NCI-H1092 treated with DMSO at 0.1 percent for 48 hours (cell line): ENCODE measurements around the gene DDX59.

Experiments used
- DNase-seq: peaks from one replicate; lab custom pipeline; 2025; lab: John Stamatoyannopoulos, UW

The DDX59 gene

GRCh38 chr1:200669314-200670241 lies at the start of gene DDX59:
Gene DDX59, minus strand, starts transcription at chr1:200669907. Its CDS starts 3,167 bp downstream, at chr1:200666740.
- DNase-seq = peak; percentile 96

- no peak for DNase-seq
Observed at GRCh38 chr1:200714504-200715187, 44.9 kb upstream of the DDX59 start.

- no peak for DNase-seq
Observed at GRCh38 chr1:200710166-200710565, 40.5 kb upstream of the DDX59 start.

- DNase-seq = no peak
Observed at GRCh38 chr1:200708769-200709168, 39.1 kb upstream of the DDX59 start.

- DNase-seq = no peak
Observed at GRCh38 chr1:200708161-200708560, 38.5 kb upstream of the DDX59 start.

- no peak for DNase-seq
Observed at GRCh38 chr1:200707116-200707515, 37.4 kb upstream of the DDX59 start.

GRCh38 chr1:200706111-200706814 lies 36.6 kb upstream of the DDX59 start:
- DNase-seq = no peak

GRCh38 chr1:200704986-200705500 lies 35.3 kb upstream of the DDX59 start:
- no peak for DNase-seq

- no peak for DNase-seq
Observed at GRCh38 chr1:200699871-200700270, 30.2 kb upstream of the DDX59 start.

- no peak for DNase-seq
Observed at GRCh38 chr1:200694738-200695137, 25.0 kb upstream of the DDX59 start.

- no peak for DNase-seq
Observed at GRCh38 chr1:200693327-200693726, 23.6 kb upstream of the DDX59 start.

GRCh38 chr1:200692316-200692715 lies 22.6 kb upstream of the DDX59 start:
- DNase-seq = no peak

- DNase-seq = no peak
Observed at GRCh38 chr1:200686620-200687019, 16.9 kb upstream of the DDX59 start.

GRCh38 chr1:200684015-200684414 lies 14.3 kb upstream of the DDX59 start:
- no peak for DNase-seq

- no peak for DNase-seq
Observed at GRCh38 chr1:200683298-200683697, 13.6 kb upstream of the DDX59 start.

- no peak for DNase-seq
Observed at GRCh38 chr1:200681231-200681630, 11.5 kb upstream of the DDX59 start.

GRCh38 chr1:200676829-200677228 lies 7.1 kb upstream of the DDX59 start:
- no peak for DNase-seq

GRCh38 chr1:200675588-200675852 lies 5.8 kb upstream of the DDX59 start:
- no peak for DNase-seq

GRCh38 chr1:200674838-200675587 lies 5.3 kb upstream of the DDX59 start:
- DNase-seq = no peak

GRCh38 chr1:200673952-200674823 lies 4.5 kb upstream of the DDX59 start:
- DNase-seq = no peak

- DNase-seq = no peak
Observed at GRCh38 chr1:200671235-200671786, 1.6 kb upstream of the DDX59 start.
